Measurements from ENCODE around the gene DBN1.

Gene DBN1

GRCh38 chr5:177505075-177505474 is 31.6 kb upstream of the DBN1 start:
- DNase-seq (ENCODE audit: low read depth) = no peak
- TF ChIP-seq CTCF (IDR thresholded peaks at IDR 0.05; ENCODE audit: control insufficient read depth, extremely low read depth, insufficient read depth) = no peak
- no peak overlapping the region for H3K4me3 ChIP-seq (ENCODE audit: low read depth, low read length)

GRCh38 chr5:177504086-177505056 is 30.9 kb upstream of the DBN1 start:
- no peak for TF ChIP-seq CTCF (IDR thresholded peaks at IDR 0.05; ENCODE audit: control insufficient read depth, extremely low read depth, insufficient read depth)
- no peak overlapping the region for H3K4me3 ChIP-seq (ENCODE audit: low read depth, low read length)
- no peak for DNase-seq (ENCODE audit: low read depth)

- no peak overlapping the region for H3K4me3 ChIP-seq (ENCODE audit: low read depth, low read length)
- no peak for DNase-seq (ENCODE audit: low read depth)
- TF ChIP-seq CTCF (IDR thresholded peaks at IDR 0.05; ENCODE audit: control insufficient read depth, extremely low read depth, insufficient read depth) = no peak
These were observed 30.1 kb upstream of the DBN1 start for GRCh38 chr5:177503351-177504085.

- TF ChIP-seq CTCF (IDR thresholded peaks at IDR 0.05; ENCODE audit: control insufficient read depth, extremely low read depth, insufficient read depth) = no peak
- no peak for DNase-seq (ENCODE audit: low read depth)
- H3K4me3 ChIP-seq (ENCODE audit: low read depth, low read length) = no peak overlapping the region
These were observed 29.5 kb upstream of the DBN1 start for GRCh38 chr5:177502886-177503285.

- TF ChIP-seq CTCF (IDR thresholded peaks at IDR 0.05; ENCODE audit: control insufficient read depth, extremely low read depth, insufficient read depth) = no peak
- H3K4me3 ChIP-seq (ENCODE audit: low read depth, low read length) = no peak overlapping the region
- no peak for DNase-seq (ENCODE audit: low read depth)
These were observed 28.6 kb upstream of the DBN1 start for GRCh38 chr5:177501874-177502678.

GRCh38 chr5:177500685-177501522 is 27.5 kb upstream of the DBN1 start:
- TF ChIP-seq CTCF (IDR thresholded peaks at IDR 0.05; ENCODE audit: control insufficient read depth, extremely low read depth, insufficient read depth) = peak; percentile 94
- peak; percentile 30 for DNase-seq (ENCODE audit: low read depth)

More at GRCh38 chr5:177500685-177501522, 27.5 kb upstream of the DBN1 start:
- no peak overlapping the region for H3K4me3 ChIP-seq (ENCODE audit: low read depth, low read length)
